GM18951 (cell line): ENCODE results near the gene NRCAM.

Experiments
- POLR2A ChIP-seq: IDR thresholded peaks from 4 replicates; pipeline ENCODE4 v1.6.1; 2011; ENCODE audit warnings: mild to moderate bottlenecking; ENCODE audit not compliant: insufficient read length, insufficient read depth; ENCODE audit errors: extremely low read depth
- in situ Hi-C: fragments of 300-500 bp; cut with MboI; formaldehyde crosslinking; loops from one replicate; pipeline ENCODE4 v1.12.0; 2022; ENCODE audit warnings: low sequenced_read_pairs, mixed read lengths, inconsistent platforms; ENCODE audit not compliant: unreplicated experiment

The NRCAM gene

GRCh38 chr7:108385834-108386422, 70.3 kb downstream of the NRCAM start:
- TF ChIP-seq POLR2A = no peak
- in situ Hi-C loops = no loop called here

DNA sequence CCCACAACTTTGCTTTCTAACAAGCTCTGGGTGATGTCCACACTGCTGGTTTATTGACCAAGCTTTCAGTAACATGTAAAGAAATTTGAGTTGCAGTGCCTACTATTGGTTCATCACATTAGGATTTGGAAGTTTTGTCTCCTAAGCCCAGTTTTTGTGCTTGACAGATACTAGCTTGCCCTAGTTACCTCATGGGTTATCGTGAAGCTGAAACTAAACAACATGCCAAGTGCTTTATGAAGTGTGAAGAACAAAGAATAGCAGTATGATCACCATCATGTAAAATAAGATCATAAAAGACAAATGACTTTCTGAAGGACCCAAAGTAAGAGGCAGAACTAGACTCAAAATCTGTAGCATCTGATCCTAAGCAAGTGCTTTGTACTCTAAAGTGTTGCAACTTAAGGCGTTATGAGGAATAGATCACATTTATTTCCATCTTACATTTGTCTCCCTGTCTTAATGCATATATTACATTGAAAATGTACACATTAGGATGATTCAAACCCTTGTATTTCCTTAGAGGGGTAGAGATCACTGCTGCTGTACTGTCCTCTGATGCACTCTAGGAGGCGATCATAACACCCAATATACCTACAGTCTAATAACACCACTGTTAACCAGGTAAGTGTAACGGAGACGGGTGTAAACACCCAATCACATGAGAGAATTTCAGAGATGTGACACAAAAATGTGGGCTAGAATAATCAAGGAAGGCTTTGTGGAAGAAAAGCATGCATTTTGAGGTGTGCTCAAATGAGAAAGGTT, 71.3 kb downstream of the NRCAM start:
- no peak for TF ChIP-seq POLR2A

GRCh38 chr7:108382932-108383331, 73.3 kb downstream of the NRCAM start:
- TF ChIP-seq POLR2A = no peak
- in situ Hi-C loops = no loop called here

More for the DNA sequence above, 71.3 kb downstream of the NRCAM start:
- in situ Hi-C loops = no loop called here

- in situ Hi-C loops = no loop called here
- no peak for TF ChIP-seq POLR2A
Measured at GRCh38 chr7:108380517-108380916, 75.7 kb downstream of the NRCAM start.

DNA sequence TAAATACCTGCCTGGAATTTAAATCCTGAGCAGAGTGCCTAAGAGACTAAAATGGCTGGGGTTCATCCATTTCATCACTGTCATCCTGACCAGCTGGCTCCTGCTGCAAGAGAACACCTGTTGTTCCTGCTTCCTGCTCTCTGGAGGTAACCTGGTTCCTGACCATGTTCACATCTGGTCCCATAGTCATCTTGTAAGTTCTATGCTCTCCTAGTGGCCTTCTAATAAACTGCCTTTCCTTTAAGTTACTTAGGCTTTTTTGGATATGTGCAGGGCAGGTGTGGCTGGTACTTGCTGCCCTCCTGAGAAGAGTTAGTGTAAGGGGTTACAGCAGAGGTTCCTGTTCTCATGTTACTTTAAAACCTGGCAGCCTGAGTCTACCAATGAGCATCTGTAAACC, 80.0 kb downstream of the NRCAM start:
- TF ChIP-seq POLR2A = no peak
- in situ Hi-C loops = no loop called here

GRCh38 chr7:108375668-108376067, 80.6 kb downstream of the NRCAM start:
- no peak for TF ChIP-seq POLR2A
- in situ Hi-C loops = no loop called here

DNA sequence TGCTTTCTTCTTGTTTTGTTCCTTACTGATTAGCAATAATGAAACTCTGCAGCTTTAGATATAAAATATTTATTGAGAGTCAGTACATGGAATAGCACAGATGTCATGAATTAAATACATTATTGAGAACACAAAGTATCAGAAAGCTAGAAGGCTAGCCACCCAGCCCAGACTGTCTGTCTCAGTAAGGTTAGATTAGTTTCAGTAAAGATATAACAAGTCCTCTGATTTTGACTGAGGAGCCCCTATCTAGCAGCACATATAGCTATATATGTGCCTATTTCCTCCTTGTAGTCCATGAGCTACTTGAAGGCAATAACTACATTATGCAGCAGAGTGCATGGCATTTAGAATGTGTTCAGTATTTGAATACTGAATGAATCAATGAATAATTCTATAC, 81.3 kb downstream of the NRCAM start:
- TF ChIP-seq POLR2A = no peak

GRCh38 chr7:108372618-108373017, 83.6 kb downstream of the NRCAM start:
- TF ChIP-seq POLR2A = no peak
- in situ Hi-C loops = no loop called here

More for the DNA sequence above, 81.3 kb downstream of the NRCAM start:
- in situ Hi-C loops = no loop called here

DNA sequence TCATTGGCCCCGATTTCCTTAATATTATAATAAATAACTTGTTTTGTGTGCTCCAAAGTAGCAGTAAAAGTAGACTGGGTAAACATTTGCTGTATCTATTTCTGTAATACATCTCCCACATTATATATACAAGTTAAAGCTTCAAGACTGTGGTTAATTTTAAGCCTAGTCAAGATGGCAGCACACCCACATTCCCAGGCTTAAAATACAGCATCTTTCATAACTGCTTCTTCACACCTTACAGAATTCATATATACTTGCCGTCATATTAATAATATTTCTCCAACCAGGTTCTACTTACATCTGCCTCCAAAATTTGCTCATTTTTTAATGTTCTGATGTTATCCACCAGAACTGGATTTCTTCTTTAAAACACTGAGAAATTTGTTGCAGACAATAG, 85.6 kb downstream of the NRCAM start:
- no peak for TF ChIP-seq POLR2A
- in situ Hi-C loops = no loop called here

GRCh38 chr7:108368466-108368865, 87.8 kb downstream of the NRCAM start:
- in situ Hi-C loops = no loop called here
- no peak for TF ChIP-seq POLR2A

- in situ Hi-C loops = no loop called here
- TF ChIP-seq POLR2A = no peak
Measured at GRCh38 chr7:108367946-108368345, 88.3 kb downstream of the NRCAM start.

- in situ Hi-C loops = no loop called here
- no peak for TF ChIP-seq POLR2A
Measured at GRCh38 chr7:108367314-108367713, 88.9 kb downstream of the NRCAM start.

GRCh38 chr7:108363659-108364058, 92.6 kb downstream of the NRCAM start:
- no peak for TF ChIP-seq POLR2A
- in situ Hi-C loops = no loop called here
